Measurements from ENCODE around the gene RASSF10.

RASSF10 gene

GRCh38 chr11:12966002-12966401 is 43.1 kb upstream of the RASSF10 start:
- in situ Hi-C loops (cut with HindIII; ENCODE audit: low sequenced_read_pairs), result no loop called here
- no peak for TF ChIP-seq CTCF (IDR thresholded peaks at IDR 0.05; ENCODE audit: low read depth, low read length)
- no peak for DNase-seq (ENCODE audit: low read depth, low spot score)
- H3K4me3 ChIP-seq (ENCODE audit: low read depth, low read length), result no peak overlapping the region

- TF ChIP-seq CTCF (IDR thresholded peaks at IDR 0.05; ENCODE audit: low read depth, low read length), result no peak
Measured at GRCh38 chr11:12968101-12968500, 41.0 kb upstream of the RASSF10 start.

DNA sequence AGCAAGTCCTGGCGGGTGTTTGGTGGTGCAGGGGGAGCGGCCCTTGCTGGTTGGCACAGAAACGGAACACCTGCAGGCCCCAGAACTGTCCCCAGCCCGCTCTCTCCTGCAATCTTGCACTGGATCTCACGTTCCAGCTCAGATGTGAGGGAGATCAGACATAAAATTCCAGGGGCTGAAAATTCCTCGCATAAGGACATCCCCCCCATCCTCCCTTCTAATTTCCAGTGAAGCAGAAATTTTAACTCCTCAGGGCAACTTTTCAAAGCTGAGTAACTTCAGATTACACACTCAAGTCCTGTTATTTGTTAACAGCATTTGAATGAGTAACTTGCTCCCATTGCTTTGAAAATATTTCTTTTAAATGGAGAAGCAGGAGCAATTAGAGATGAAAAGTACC is 40.3 kb upstream of the RASSF10 start:
- in situ Hi-C loops (cut with HindIII; ENCODE audit: low sequenced_read_pairs), result no loop called here
- TF ChIP-seq CTCF (IDR thresholded peaks at IDR 0.05; ENCODE audit: low read depth, low read length), result no peak
- DNase-seq (ENCODE audit: low read depth, low spot score), result no peak
- H3K4me3 ChIP-seq (ENCODE audit: low read depth, low read length), result no peak overlapping the region

More at GRCh38 chr11:12968101-12968500, 41.0 kb upstream of the RASSF10 start:
- H3K4me3 ChIP-seq (ENCODE audit: low read depth, low read length), result no peak overlapping the region
- no peak for DNase-seq (ENCODE audit: low read depth, low spot score)
- in situ Hi-C loops (cut with HindIII; ENCODE audit: low sequenced_read_pairs), result no loop called here

GRCh38 chr11:12971955-12972354 is 37.2 kb upstream of the RASSF10 start:
- in situ Hi-C loops (cut with HindIII; ENCODE audit: low sequenced_read_pairs), result no loop called here
- no peak for DNase-seq (ENCODE audit: low read depth, low spot score)
- no peak for TF ChIP-seq CTCF (IDR thresholded peaks at IDR 0.05; ENCODE audit: low read depth, low read length)
- no peak overlapping the region for H3K4me3 ChIP-seq (ENCODE audit: low read depth, low read length)

- H3K4me3 ChIP-seq (ENCODE audit: low read depth, low read length), result no peak overlapping the region
- no peak for TF ChIP-seq CTCF (IDR thresholded peaks at IDR 0.05; ENCODE audit: low read depth, low read length)
- in situ Hi-C loops (cut with HindIII; ENCODE audit: low sequenced_read_pairs), result no loop called here
- DNase-seq (ENCODE audit: low read depth, low spot score), result no peak
Measured at GRCh38 chr11:12973528-12974181, 35.5 kb upstream of the RASSF10 start.

DNA sequence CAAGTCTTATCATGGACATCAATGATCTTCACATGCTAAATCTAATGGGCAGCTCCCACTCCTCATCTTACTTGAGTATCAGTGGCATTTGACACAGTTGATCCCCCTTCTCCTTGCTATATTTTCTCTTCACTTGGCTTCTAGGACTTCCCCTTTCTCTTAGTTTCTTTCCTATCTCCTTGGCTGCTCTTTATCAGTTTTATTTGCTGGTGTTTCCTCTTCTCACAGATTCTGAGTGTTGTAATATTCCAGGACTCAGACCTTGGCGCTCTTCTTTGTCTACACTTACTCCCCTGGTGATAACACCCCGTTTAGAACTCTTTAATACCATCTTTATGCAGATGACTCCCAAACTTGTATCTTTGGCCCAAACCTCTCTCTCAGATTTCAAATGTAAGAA is 33.9 kb upstream of the RASSF10 start:
- no peak for TF ChIP-seq CTCF (IDR thresholded peaks at IDR 0.05; ENCODE audit: low read depth, low read length)
- H3K4me3 ChIP-seq (ENCODE audit: low read depth, low read length), result no peak overlapping the region
- in situ Hi-C loops (cut with HindIII; ENCODE audit: low sequenced_read_pairs), result no loop called here
- DNase-seq (ENCODE audit: low read depth, low spot score), result no peak

Data from astrocyte of the spinal cord (primary cell).